GM13977 (cell line): ENCODE data around the gene GNB2.

Experiments
- DNase-seq: peaks from one replicate; pipeline ENCODE4 v3.0.0; 2012; ENCODE audit warnings: low spot score
- CTCF ChIP-seq: IDR thresholded peaks from 2 replicates; pipeline ENCODE4 v1.5.1; 2012; ENCODE audit warnings: mild to moderate bottlenecking, control low read depth; ENCODE audit not compliant: insufficient read depth; ENCODE audit errors: extremely low read depth, missing control alignments
- in situ Hi-C: fragments of 300-500 bp; cut with MboI; formaldehyde crosslinking; loops from one replicate; pipeline ENCODE4 v1.12.0; 2022; ENCODE audit warnings: low sequenced_read_pairs, low pct_unique_long_range_greater_than_20kb, mixed read lengths, inconsistent platforms; ENCODE audit not compliant: unreplicated experiment

The GNB2 gene

GRCh38 chr7:100673302-100673941, at the start of gene GNB2:
GNB2 (plus strand) TSS chr7:100673740; CDS start chr7:100676266, 2,526 bp downstream.
- peak; percentile 97 for DNase-seq
- no peak for TF ChIP-seq CTCF
- in situ Hi-C loops = no loop called here

DNA sequence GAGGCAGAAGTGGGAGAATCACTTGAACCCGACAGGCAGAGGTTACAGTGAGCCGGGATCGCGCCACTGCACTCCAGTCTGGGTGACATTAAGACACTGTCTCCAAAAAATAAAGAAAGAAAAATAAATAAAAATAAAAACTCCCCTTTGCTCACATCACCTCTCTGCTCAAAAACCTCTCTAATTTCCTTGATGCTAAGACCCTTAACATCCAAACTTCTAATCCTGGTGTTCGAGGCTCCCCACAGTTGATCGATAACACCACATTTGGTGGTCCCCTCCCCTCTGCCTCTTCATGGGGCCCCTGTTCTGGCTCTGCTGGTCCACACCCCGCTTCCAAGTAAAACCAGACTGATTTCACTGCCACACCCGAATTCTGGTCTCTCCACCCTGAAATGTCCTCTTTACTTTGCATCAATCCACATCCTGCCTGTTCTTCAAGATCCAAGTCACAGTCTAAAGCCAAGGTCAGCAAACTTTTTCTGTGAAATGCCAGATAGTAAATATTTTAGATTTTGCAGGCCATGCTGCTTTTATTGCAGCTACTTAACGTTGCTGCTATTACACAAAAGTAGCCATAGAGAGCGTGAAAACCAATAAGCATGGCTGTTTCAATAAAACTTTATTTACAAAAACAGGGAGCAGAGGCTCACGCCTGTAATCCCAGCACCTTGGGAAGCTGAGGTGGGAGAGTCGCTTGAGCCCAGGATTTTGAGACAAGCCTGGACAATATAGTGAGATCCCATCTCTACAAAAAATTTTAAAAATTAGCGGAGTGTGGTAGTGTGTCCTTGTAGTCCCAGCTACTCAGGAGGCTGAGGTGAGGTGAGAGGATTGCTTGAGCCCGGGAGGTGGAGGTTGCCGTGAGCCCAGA, 49.4 kb upstream of the GNB2 start:
- TF ChIP-seq CTCF = no peak
- in situ Hi-C loops = no loop called here
- DNase-seq = no peak

- in situ Hi-C loops = no loop called here
- no peak for DNase-seq
- TF ChIP-seq CTCF = no peak
These were observed 47.5 kb upstream of the GNB2 start for GRCh38 chr7:100626055-100626454.

DNA sequence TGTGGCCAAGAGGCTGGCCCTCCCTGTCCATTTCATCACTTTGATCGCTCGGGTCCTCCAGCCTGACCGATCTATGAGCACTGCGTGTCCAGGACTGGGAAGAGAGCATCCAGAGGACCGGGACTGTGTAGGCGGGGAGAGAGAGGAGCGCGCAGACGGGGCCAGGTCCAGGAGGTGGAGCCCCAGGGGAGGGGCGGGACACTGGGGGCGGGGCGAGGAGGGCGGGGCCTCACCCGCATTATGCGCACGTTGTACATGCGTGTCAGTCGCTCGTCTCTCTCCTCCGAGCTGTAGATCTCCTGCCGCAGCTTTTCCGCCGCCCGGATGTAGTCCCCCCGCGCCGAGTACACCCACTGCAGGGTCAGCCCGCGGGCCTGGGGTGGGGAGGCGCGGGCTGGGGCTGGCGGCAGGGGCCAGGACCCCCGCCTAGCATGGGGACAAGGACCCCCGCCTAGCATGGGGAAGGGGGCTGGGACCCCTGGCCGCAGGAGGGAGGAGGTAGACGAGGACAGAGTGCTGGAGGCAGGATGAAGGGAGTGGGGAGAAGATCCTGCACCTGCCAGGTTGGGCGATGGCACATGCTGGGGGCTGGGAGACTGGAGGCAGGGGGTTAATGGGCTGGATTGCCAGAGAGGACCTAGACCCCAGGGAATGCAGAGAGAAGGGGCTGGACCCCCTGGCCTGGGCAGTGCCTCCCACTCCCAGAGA, 46.9 kb upstream of the GNB2 start:
- in situ Hi-C loops = no loop called here
- no peak for TF ChIP-seq CTCF
- peak; percentile 99 for DNase-seq

DNA sequence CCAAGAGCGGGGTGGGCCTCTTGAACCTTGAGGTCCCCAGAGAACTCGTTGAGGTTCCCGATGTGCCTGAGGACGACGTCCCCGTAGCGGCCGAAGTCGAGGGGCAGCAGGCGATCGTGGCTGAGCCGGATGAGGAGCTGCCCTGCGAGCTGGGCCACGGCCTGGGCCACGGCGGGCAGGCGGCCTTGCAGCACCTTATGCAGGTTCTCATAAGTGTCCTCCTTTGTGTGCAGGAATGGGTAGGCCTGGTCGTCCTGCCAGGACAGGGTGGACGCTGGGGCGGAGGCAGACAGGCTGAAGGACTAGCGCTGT, 46.3 kb upstream of the GNB2 start:
- in situ Hi-C loops = no loop called here
- TF ChIP-seq CTCF = no peak
- no peak for DNase-seq

GRCh38 chr7:100629117-100629716, 44.3 kb upstream of the GNB2 start:
- TF ChIP-seq CTCF = peak; percentile 48
- in situ Hi-C loops = no loop called here
- DNase-seq = peak; percentile 51
